PFSK-1 (cell line): ENCODE measurements around the gene TAF1.

Source experiments
- POLR2AphosphoS5 ChIP-seq: IDR thresholded peaks from 2 replicates; pipeline ENCODE4 v1.6.1; 2012; ENCODE audit warnings: low read depth, mild to moderate bottlenecking, control low read depth, low read length, moderate library complexity
- TAF1 ChIP-seq: IDR thresholded peaks from 2 replicates; pipeline ENCODE4 v1.6.1; 2012; ENCODE audit warnings: low read length, control low read depth, borderline replicate concordance; ENCODE audit not compliant: insufficient read depth

- TF ChIP-seq TAF1 (no peak), POLR2AphosphoS5 (no peak)
Observed at GRCh38 chrX:71487814-71488213, 121.7 kb downstream of the TAF1 start.
